Psoas muscle (tissue), 8 donors: ENCODE data around the gene ARFGEF3. TPM values are rescaled to one million over a fixed set of nuclear protein-coding genes. Genes with fewer than 3 reads are reported as not detected.

Experiments
- ATAC-seq, 4 donors: fragments of 200-7000 bp; cut with Tn5 transposase; one replicate each; pipeline ENCODE4 v1.9.1; 2020; ENCODE audit warnings: moderate library complexity in 3 of 4, mild to moderate bottlenecking in 2 of 4
- DNase-seq, 2 donors: peaks; one replicate each; pipeline ENCODE4 v3.0.0-alpha.2; 2020
- H3K27ac ChIP-seq: fragments of 200-600 bp; one replicate; pipeline ENCODE4 v1.8.0; 2022
- H3K27me3 ChIP-seq, 3 donors: fragments of 200-600 bp in 1 of 3; one replicate each; pipeline versions ENCODE4 v1.6.1 to v1.8.0; 2013 to 2022; ENCODE audit warnings: low read length in 2 of 3, mild to moderate bottlenecking in 2 of 3, moderate library complexity in 1 of 3; ENCODE audit not compliant: insufficient read depth in 3 of 3
- H3K36me3 ChIP-seq, 2 donors: fragments of 200-600 bp in 1 of 2; one replicate each; pipeline versions ENCODE4 v1.6.1 to v1.8.0; 2013 to 2022; ENCODE audit warnings: low read depth in 1 of 2, mild to moderate bottlenecking in 1 of 2, moderate library complexity in 1 of 2; ENCODE audit not compliant: insufficient read depth in 1 of 2
- H3K4me1 ChIP-seq: fragments of 200-600 bp; one replicate; pipeline ENCODE4 v1.8.0; 2022
- H3K4me3 ChIP-seq: fragments of 200-600 bp; one replicate; pipeline ENCODE4 v1.8.0; 2022; ENCODE audit warnings: mild to moderate bottlenecking
- H3K9me3 ChIP-seq: fragments of 200-600 bp; one replicate; pipeline ENCODE4 v1.8.0; 2022
- WGBS, 3 donors: extraction: QIAGEN DNeasy Blood & Tissue Kit; methylation state at CpG; one replicate each; pipeline versions ENCODE4 v1.1.6 to v1.1.7; 2013; 5-methylcytosine and 5-hydroxymethylcytosine counted together
- intact Hi-C, 2 donors: fragments of 100-400 bp; cut with DNase I; formaldehyde crosslinking; loops; one replicate each; pipeline versions ENCODE4 v1.11.0 to v1.14.2; 2022
- polyA plus RNA-seq, 3 donors: library from polyadenylated mRNA; stranded (reverse); fragments of 200-250 nt; gene quantifications; one replicate each; pipeline ENCODE4 v1.2.3, GENCODE V29; 2013
- total RNA-seq, 4 donors: library from RNA; stranded (reverse); fragmentation: NEBNext Ultra II Directional in 2 of 4; extraction: Animal tissue kit (Norgen Biotek cat#: 25700) in 2 of 4; gene quantifications; one replicate each; pipeline versions ENCODE4 v1.2.1 to v1.2.4, GENCODE V29; 2021 to 2023
- TF ChIP-seq, protein P1 (sequence below): fragments of 200-600 bp; IDR thresholded peaks from one replicate; pipeline ENCODE4 v1.8.0; 2022; ENCODE audit warnings: antibody characterized with exemption
- donor health status: healthy with polysubstance abuse.
- donor health status: DM: no; HTN: no; CAD: no; lungs with moderate emphysema.
- donor health status: Bipolar disorder and iron deficiency.
- donor health status: healthy.
- donor health status: DM: yes; HTN: yes; CAD: no.
- donor health status: DM: no; HTN: no; CAD: no.
- donor health status: DM: no; HTN: no; CAD: no.
- donor health status: DM: yes; HTN: yes; CAD: no.

The ARFGEF3 gene
- total and polyA plus RNA-seq, 7 donors, result 0.20 to 18.4 (median 0.38) TPM

- DNase-seq (no peak), ATAC-seq (no peak)
- TF ChIP-seq, protein P1, sequence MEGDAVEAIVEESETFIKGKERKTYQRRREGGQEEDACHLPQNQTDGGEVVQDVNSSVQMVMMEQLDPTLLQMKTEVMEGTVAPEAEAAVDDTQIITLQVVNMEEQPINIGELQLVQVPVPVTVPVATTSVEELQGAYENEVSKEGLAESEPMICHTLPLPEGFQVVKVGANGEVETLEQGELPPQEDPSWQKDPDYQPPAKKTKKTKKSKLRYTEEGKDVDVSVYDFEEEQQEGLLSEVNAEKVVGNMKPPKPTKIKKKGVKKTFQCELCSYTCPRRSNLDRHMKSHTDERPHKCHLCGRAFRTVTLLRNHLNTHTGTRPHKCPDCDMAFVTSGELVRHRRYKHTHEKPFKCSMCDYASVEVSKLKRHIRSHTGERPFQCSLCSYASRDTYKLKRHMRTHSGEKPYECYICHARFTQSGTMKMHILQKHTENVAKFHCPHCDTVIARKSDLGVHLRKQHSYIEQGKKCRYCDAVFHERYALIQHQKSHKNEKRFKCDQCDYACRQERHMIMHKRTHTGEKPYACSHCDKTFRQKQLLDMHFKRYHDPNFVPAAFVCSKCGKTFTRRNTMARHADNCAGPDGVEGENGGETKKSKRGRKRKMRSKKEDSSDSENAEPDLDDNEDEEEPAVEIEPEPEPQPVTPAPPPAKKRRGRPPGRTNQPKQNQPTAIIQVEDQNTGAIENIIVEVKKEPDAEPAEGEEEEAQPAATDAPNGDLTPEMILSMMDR, result no peak
- WGBS, 3 donors, result 79 to 83% (median 80%) methylated on average over 8 of the region's 8 CpGs
- H3K9me3 ChIP-seq, result no peaks in the 10 kb centered on the region
- intact Hi-C loops, result no loop called here
- no peak overlapping the region for H3K27ac ChIP-seq
- no peaks in the 10 kb centered on the region for H3K4me1 ChIP-seq
- H3K36me3 ChIP-seq, result no peaks in the 10 kb centered on the region
- H3K4me3 ChIP-seq, result no peak overlapping the region
- no peaks in the 10 kb centered on the region for H3K27me3 ChIP-seq
Observed at GRCh38 chr6:138382498-138383265, 220.9 kb downstream of the ARFGEF3 start.

- intact Hi-C loops, result no loop called here
- no peaks in the 10 kb centered on the region for H3K36me3 ChIP-seq
- TF ChIP-seq, protein P1, result no peak
- H3K4me1 ChIP-seq, result no peaks in the 10 kb centered on the region
- H3K4me3 ChIP-seq, result no peak overlapping the region
- ATAC-seq (no peak), DNase-seq (no peak)
- 31 to 43% (median 42%) methylated on average over 3 of the region's 3 CpGs for WGBS, 3 donors
- no peak overlapping the region for H3K27ac ChIP-seq
- no peaks in the 10 kb centered on the region for H3K27me3 ChIP-seq
- H3K9me3 ChIP-seq, result no peaks in the 10 kb centered on the region
Observed at GRCh38 chr6:138383776-138384175, 222.0 kb downstream of the ARFGEF3 start.

- Histone ChIP-seq H3K4me3 (no peak overlapping the region), H3K36me3 (no peaks in the 10 kb centered on the region), H3K4me1 (no peaks in the 10 kb centered on the region), H3K9me3 (no peaks in the 10 kb centered on the region), H3K27ac (no peak overlapping the region), H3K27me3 (no peaks in the 10 kb centered on the region)
- DNase-seq (no peak), ATAC-seq (no peak)
- TF ChIP-seq, protein P1, result no peak
- 92 to 100% (median 96%) methylated on average over 3 of the region's 3 CpGs for WGBS, 3 donors
- intact Hi-C loops, result no loop called here
Observed at GRCh38 chr6:138386897-138387296, 225.2 kb downstream of the ARFGEF3 start.

DNA sequence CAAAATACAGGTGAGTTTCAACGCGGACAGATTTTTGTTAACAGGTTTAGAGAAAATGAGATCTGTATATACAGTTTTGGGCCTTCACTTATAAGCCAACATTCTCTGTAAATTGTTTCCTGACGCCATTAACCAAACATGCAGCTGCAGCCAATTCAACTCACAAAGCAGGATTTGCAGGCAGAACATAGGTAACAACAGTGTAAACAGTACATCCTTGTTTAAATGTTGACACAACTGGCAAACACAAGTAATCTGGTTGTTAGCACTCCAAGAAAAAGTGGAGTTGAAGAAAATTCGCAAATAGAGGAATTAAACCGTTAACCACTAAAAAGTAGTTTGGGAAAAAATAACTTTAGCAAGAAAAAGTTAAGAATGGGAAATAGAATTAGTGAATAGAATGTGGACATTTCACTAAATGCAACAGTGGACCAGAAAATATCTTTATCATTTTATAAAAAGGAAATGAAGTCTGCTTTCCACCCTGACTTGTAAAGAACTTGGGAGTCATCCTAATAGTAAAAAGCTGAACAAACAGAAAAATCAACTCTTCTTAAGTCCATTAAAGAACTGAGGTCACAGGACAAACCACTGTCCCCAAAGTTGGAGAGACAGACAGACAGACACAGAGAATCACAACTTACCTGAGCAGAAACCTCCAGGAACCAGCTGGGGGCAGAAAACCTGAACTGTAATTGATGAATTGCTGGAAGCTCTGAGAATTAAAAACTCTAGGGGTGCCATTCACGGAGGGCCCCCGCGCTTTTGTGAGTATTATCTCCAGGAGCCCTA, 226.0 kb downstream of the ARFGEF3 start:
- Histone ChIP-seq H3K36me3 (no peaks in the 10 kb centered on the region), H3K4me1 (no peaks in the 10 kb centered on the region), H3K27ac (no peak overlapping the region), H3K4me3 (no peak overlapping the region), H3K9me3 (no peaks in the 10 kb centered on the region), H3K27me3 (no peaks in the 10 kb centered on the region)
- TF ChIP-seq, protein P1, result no peak
- no peak for ATAC-seq
- WGBS, 3 donors, result 89 to 94% (median 91%) methylated on average over 8 of the region's 8 CpGs
- intact Hi-C loops, result no loop called here
- no peak for DNase-seq
